NB4 (cell line): ENCODE measurements around the gene UAP1.

ENCODE experiments used
- CTCF ChIP-seq: IDR thresholded peaks from one replicate; pipeline ENCODE4 v1.5.1; 2012; ENCODE audit warnings: low read depth, low read length
- MYC ChIP-seq: IDR thresholded peaks from 2 replicates; pipeline ENCODE4 v1.6.1; 2011; ENCODE audit warnings: low read depth, low read length
- POLR2A ChIP-seq: IDR thresholded peaks from 2 replicates; pipeline ENCODE4 v1.6.1; 2011; ENCODE audit warnings: mild to moderate bottlenecking; ENCODE audit not compliant: insufficient read length; ENCODE audit errors: extremely low read depth

GRCh38 chr1:162629651-162630050 lies 68.1 kb downstream of the UAP1 start:
- TF ChIP-seq CTCF (no peak), POLR2A (no peak), MYC (no peak)
